Left lung (tissue), 8 donors: Measurements from ENCODE around the gene CCND2. TPM values are rescaled to one million over a fixed set of nuclear protein-coding genes. Genes with fewer than 3 reads are reported as not detected.

Source experiments
- polyA plus RNA-seq, 6 donors: library from polyadenylated mRNA; unstranded; fragments of 120-200 nt; gene quantifications; one replicate each; pipeline ENCODE4 v1.2.1, GENCODE V29; 2013; ENCODE audit not compliant: insufficient read length in 6 of 6
- total RNA-seq, 2 donors: library from RNA; stranded (reverse); fragmentation: NEBNext Ultra II Directional; extraction: Animal tissue kit (Norgen Biotek cat#: 25700); gene quantifications; one replicate each; pipeline ENCODE4 v1.2.1, GENCODE V29; 2021
- donor health status: DM: no; HTN: yes; CAD: no.
- donor health status: DM: no; HTN: no; CAD: no.

Gene CCND2
- total and polyA plus RNA-seq, 8 donors = 45.6 to 203 (median 58.9) TPM

Other genes with a start within 250 kb of the CCND2 start
- 10 to 100 TPM; 19.8 to 21.4 TPM for gene TIGAR, start 47.5 kb downstream of the CCND2 start, total RNA-seq
- gene TIGAR, start 47.5 kb downstream of the CCND2 start, polyA plus RNA-seq = 10 to 100 TPM in 1 of 6 donors, 1 to 10 TPM in 5; 2.7 to 11.0 (median 3.7) TPM
- not detected for gene FGF23, start 106.0 kb downstream of the CCND2 start, total RNA-seq
- under 1 TPM in 3 of 6 donors, not detected in 3; 0.04 to 0.12 (median 0.07) TPM for gene FGF23, start 106.0 kb downstream of the CCND2 start, polyA plus RNA-seq
- not detected for gene FGF6, start 172.1 kb downstream of the CCND2 start, total RNA-seq
- not detected for gene FGF6, start 172.1 kb downstream of the CCND2 start, polyA plus RNA-seq